GM12878 (cell line): ENCODE measurements around the gene CTRB1.

Experiments used
- ASH2L ChIP-seq: fragments of 300-600, 200-600 bp; sonication (generic); IDR thresholded peaks from 2 replicates; pipeline ENCODE4 v1.6.1; 2017; ENCODE audit warnings: low read depth, mild to moderate bottlenecking, borderline replicate concordance
- CTCF ChIP-seq, 3 experiments: IDR thresholded peaks in 2 of 3; conservative IDR thresholded peaks in 1 of 3; 2 replicates each; pipeline ENCODE4 v1.5.1; 2011; ENCODE audit warnings: low read depth in 3 of 3, low read length in 3 of 3, mild to moderate bottlenecking in 3 of 3, control low read depth in 2 of 3, moderate library complexity in 2 of 3, inconsistent platforms in 1 of 3, mixed read lengths in 1 of 3; ENCODE audit not compliant: control insufficient read depth in 2 of 3, insufficient read depth in 1 of 3; ENCODE audit errors: extremely low read depth in 1 of 3
- ESRRA ChIP-seq: IDR thresholded peaks from 2 replicates; pipeline ENCODE4 v1.6.1; 2012; ENCODE audit warnings: mild to moderate bottlenecking, low read length, improper control_type of control experiment
- POLR2AphosphoS5 ChIP-seq: IDR thresholded peaks from 2 replicates; pipeline ENCODE4 v1.6.1; 2011; ENCODE audit warnings: mild to moderate bottlenecking, low read length, inconsistent platforms
- SPI1 ChIP-seq: IDR thresholded peaks from 2 replicates; pipeline ENCODE4 v1.6.1; 2011; ENCODE audit warnings: low read depth, mild to moderate bottlenecking, low read length, moderate library complexity, borderline replicate concordance; ENCODE audit not compliant: insufficient read depth
- USF2 ChIP-seq: IDR thresholded peaks from 2 replicates; pipeline ENCODE4 v1.6.1; 2011; ENCODE audit warnings: low read depth, low read length, improper control_type of control experiment, borderline replicate concordance
- ZZZ3 ChIP-seq: IDR thresholded peaks from 2 replicates; pipeline ENCODE4 v1.6.1; 2011; ENCODE audit warnings: low read depth; ENCODE audit not compliant: control insufficient read depth, insufficient read length

GRCh38 chr16:75222271-75222783 lies 3.5 kb downstream of the CTRB1 start:
- TF ChIP-seq USF2 (no peak), SPI1 (no peak), POLR2AphosphoS5 (no peak), ASH2L (no peak), ZZZ3 (no peak), CTCF (IDR thresholded peaks at IDR 0.05 in 2 of 3, conservative IDR thresholded peaks at IDR 0.05 in 1 of 3; ENCODE audit: control insufficient read depth in 2 of 3, extremely low read depth in 1 of 3, insufficient read depth in 1 of 3, low read depth in 3 of 3, low read length in 3 of 3) (no peak), ESRRA (no peak)
